ENCODE measurements around the gene MBNL1.

GRCh38 chr3:152388631-152389030 lies 119.9 kb downstream of the MBNL1 start:
- TF ChIP-seq CTCF (IDR thresholded peaks at IDR 0.05), result no peak
- TF ChIP-seq EZH2phosphoT487 (IDR thresholded peaks at IDR 0.05), result no peak

Measured in neural progenitor cell (in vitro differentiated cells).